T-cell (primary cell): Measurements from ENCODE around the gene KCND1. TPM values are rescaled to one million over a fixed set of nuclear protein-coding genes. Genes with fewer than 3 reads are reported as not detected.

Source experiments
- ATAC-seq, 4 experiments: fragments of 200-7000 bp in 3 of 4; fragments of 150-1000 bp in 1 of 4; cut with Tn5 transposase; replicated peaks in 1 of 4; 1 replicate in 3 of 4; 2 replicates in 1 of 4; pipeline ENCODE4 v1.10.0; 2021; ENCODE audit warnings: moderate library complexity in 3 of 4, mild to moderate bottlenecking in 2 of 4, moderate number of reproducible peaks in 1 of 4
- CTCF ChIA-PET, 2 donors: fragments of 300-600 bp; sonication (Branson Sonifier 250); formaldehyde crosslinking; loops; one replicate each; lab custom pipeline; 2022; ENCODE audit warnings: antibody characterized with exemption in 2 of 2; lab: Charles Lee
- POLR2A ChIA-PET, 2 donors: fragments of 300-600 bp; sonication (Branson Sonifier 250); formaldehyde crosslinking; loops; one replicate each; lab custom pipeline; 2022; ENCODE audit warnings: antibody characterized with exemption in 2 of 2; lab: Charles Lee
- DNase-seq, 35 experiments: peaks; one replicate each; pipeline versions ENCODE4 v3.0.0 to v3.0.0-alpha.2; 2013 to 2023
- H3K27ac ChIP-seq: one replicate; pipeline ENCODE4 v1.5.1; 2013; ENCODE audit warnings: low read length
- H3K27me3 ChIP-seq, 2 experiments: replicated peaks in 1 of 2; 1 replicate in 1 of 2; 2 replicates in 1 of 2; pipeline versions ENCODE4 v1.6.1 to v1.7.0; 2013; ENCODE audit warnings: low read length in 1 of 2, mixed read lengths in 1 of 2; ENCODE audit not compliant: control insufficient read depth in 2 of 2, insufficient read depth in 2 of 2; ENCODE audit errors: extremely low read depth in 1 of 2
- H3K36me3 ChIP-seq, 2 donors: 1 replicate in 1 of 2; 2 replicates in 1 of 2; pipeline versions ENCODE4 v1.6.1 to v1.7.0; 2013; ENCODE audit warnings: low read length in 1 of 2; ENCODE audit not compliant: control insufficient read depth in 2 of 2, insufficient read depth in 1 of 2; ENCODE audit errors: extremely low read depth in 1 of 2
- H3K4me1 ChIP-seq, 2 experiments: 1 replicate in 1 of 2; 2 replicates in 1 of 2; pipeline versions ENCODE4 v1.6.1 to v1.7.0; 2013; ENCODE audit warnings: low read length in 2 of 2, mixed read lengths in 1 of 2; ENCODE audit not compliant: insufficient read depth in 2 of 2, control insufficient read depth in 1 of 2; ENCODE audit errors: extremely low read depth in 1 of 2
- H3K4me3 ChIP-seq, 2 donors: 1 replicate in 1 of 2; 2 replicates in 1 of 2; pipeline versions ENCODE4 v1.5.1 to v1.7.0; 2013; ENCODE audit warnings: mild to moderate bottlenecking in 2 of 2, low read length in 1 of 2, moderate library complexity in 1 of 2; ENCODE audit not compliant: control insufficient read depth in 1 of 2; ENCODE audit errors: extremely low read depth in 1 of 2
- H3K9me3 ChIP-seq: 2 replicates; pipeline ENCODE4 v1.7.0; 2013
- H3K27ac Mint-ChIP-seq, 2 donors: one replicate each; pipeline ENCODE4 v1.8.0; 2020 to 2021; ENCODE audit warnings: mild to moderate bottlenecking in 2 of 2, mixed read lengths in 2 of 2
- H3K27me3 Mint-ChIP-seq, 2 donors: one replicate each; pipeline ENCODE4 v1.8.0; 2021 to 2022; ENCODE audit warnings: mixed read lengths in 2 of 2
- H3K36me3 Mint-ChIP-seq: one replicate; pipeline ENCODE4 v1.8.0; 2021; ENCODE audit warnings: mixed read lengths
- H3K4me1 Mint-ChIP-seq, 3 donors: one replicate each; pipeline ENCODE4 v1.8.0; 2020 to 2022; ENCODE audit warnings: mixed read lengths in 3 of 3, mild to moderate bottlenecking in 1 of 3
- H3K4me3 Mint-ChIP-seq, 3 donors: one replicate each; pipeline ENCODE4 v1.8.0; 2020 to 2022; ENCODE audit warnings: mild to moderate bottlenecking in 3 of 3, mixed read lengths in 3 of 3, moderate library complexity in 3 of 3
- H3K9me3 Mint-ChIP-seq, 3 donors: one replicate each; pipeline ENCODE4 v1.8.0; 2020 to 2022; ENCODE audit warnings: mixed read lengths in 3 of 3
- WGBS: methylation state at CpG from one replicate; pipeline ENCODE4 v1.1.5; 2013; ENCODE audit warnings: missing lambda C conversion rate; ENCODE audit not compliant: insufficient coverage; 5-methylcytosine and 5-hydroxymethylcytosine counted together
- total RNA-seq, 35 experiments: library from RNA in 6 of 35; stranded (reverse) in 6 of 35; fragments of 120-200 nt in 1 of 35; gene quantifications; one replicate each; pipeline versions ENCODE4 v1.2.1 to v1.2.4 and lab custom pipeline; 2013 to 2026

KCND1 gene
- total RNA-seq, 5 donors from 2014 or later (not counting 1 experiment from before 2014, with no cell fraction given) = 0.85 to 3.7 (median 2.6) TPM

DNA sequence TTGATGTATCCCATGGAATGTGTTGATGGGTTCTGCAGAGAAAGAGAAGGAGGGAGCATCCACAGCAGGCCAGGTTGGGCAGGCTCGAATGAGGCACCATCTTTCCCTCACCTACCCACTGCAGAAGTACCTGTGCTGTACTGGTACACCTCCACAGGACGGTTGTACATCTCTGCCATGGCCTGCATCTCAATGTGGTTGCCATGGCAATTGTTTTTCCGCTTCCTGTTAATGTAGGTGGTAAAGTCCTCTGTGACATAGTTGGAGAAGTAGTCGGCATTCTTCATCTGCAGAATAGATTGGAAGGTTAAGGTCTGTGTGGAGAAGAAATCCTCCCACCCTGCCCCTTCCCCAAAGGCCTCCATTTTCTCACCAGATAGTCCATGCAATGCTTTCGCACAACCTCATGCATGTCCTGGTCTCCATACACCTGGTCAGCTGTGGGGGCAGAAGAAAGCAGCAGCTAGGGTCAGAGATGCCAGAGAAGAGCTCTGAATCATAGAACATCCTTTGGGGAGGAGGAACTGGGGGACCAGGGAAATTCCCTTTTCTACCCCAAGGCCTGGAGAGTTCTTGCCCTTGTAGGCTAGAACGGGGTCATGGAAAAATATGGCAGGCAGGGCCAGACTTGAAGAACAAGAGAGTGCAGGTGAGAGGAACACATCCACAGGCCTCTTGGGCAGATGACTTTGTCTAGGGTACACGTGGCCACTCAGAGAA, 36.9 kb downstream of the KCND1 start:
- peaks cover 28 to 59% of the 10 kb centered on the region in 2 experiments for H3K4me1 ChIP-seq
- ATAC-seq = peak in 1 of 4 experiments; percentile 17
- CTCF ChIA-PET = no interaction called here
- H3K36me3 Mint-ChIP-seq = peaks cover 27% of the 10 kb centered on the region
- WGBS = no CpG with 5 or more reads among the region's 7 CpGs
- peak overlapping the region; percentile 71 for H3K27ac ChIP-seq
- H3K27me3 Mint-ChIP-seq = no peaks in the 10 kb centered on the region
- H3K36me3 ChIP-seq = peaks cover 0 to 14% of the 10 kb centered on the region in 2 donors
- no peaks in the 10 kb centered on the region for H3K9me3 ChIP-seq
- H3K27me3 ChIP-seq = no peaks in the 10 kb centered on the region
- peaks cover 64 to 69% (median 67%) of the 10 kb centered on the region in 3 donors for H3K4me1 Mint-ChIP-seq
- H3K4me3 Mint-ChIP-seq = peak overlapping the region; percentile 21 to 61 (median 46)
- H3K9me3 Mint-ChIP-seq = no peaks in the 10 kb centered on the region
- DNase-seq = peak in 23 of 35 experiments; percentile 19 to 74 (median 49)
- POLR2A ChIA-PET = no interaction called here
- no peak overlapping the region for H3K4me3 ChIP-seq
- peak overlapping the region; percentile 92 to 99 for H3K27ac Mint-ChIP-seq

DNA sequence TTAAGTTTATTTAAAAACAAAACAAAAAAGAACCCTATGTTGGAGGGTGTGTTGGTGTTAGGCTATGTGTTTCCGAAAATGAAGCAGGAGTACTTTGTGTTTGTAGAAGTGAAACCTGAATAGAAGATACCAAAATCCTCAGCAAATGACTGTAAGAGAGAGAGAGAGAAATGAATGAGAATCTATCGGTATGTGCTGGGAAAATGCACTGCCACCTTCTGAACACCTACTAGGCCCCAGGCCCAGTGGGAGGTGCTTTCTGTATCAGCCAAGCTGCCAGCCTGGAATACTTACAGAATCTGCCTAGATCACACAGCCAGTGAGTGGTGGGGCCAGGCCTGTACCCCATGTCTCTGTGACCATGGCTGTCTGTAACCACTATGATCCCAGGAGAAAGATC, 37.9 kb downstream of the KCND1 start:
- no peaks in the 10 kb centered on the region for H3K9me3 ChIP-seq
- peaks cover 24 to 49% of the 10 kb centered on the region in 2 experiments for H3K4me1 ChIP-seq

DNA sequence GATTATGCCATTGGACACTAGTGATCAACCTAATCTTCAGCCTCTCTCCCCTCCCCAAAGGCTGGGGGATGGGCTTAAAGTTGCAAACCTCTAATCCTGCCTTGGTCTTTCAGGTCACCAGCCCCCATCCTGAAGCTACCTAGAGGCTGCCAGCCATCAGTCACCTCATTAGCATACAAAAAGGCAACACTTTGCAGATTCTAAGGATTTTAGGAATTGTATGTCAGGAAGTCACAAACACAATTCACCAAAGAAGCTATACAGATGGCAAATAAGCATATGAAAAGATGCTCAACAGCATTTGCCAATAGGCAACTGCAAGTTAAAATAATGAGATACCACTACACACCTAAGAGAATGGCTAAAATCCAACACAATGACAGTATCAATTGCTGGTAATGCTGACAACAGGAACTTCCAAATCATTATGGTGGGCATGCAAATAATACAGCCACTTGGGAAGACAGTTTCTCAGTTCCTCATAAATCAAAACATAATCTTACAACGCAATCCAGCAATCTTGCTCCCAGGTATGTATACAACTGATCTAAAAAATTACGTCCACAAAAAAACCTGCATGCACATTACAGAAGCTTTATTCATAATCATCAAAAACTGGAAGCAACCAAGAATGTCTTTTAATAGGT, 43.8 kb downstream of the KCND1 start:
- Histone ChIP-seq H3K36me3 (peaks cover 0 to 32% of the 10 kb centered on the region in 2 donors), H3K9me3 (no peaks in the 10 kb centered on the region), H3K4me3 (no peak overlapping the region), H3K27me3 (no peaks in the 10 kb centered on the region), H3K4me1 (peaks cover 0 to 30% of the 10 kb centered on the region in 2 experiments), H3K27ac (no peak overlapping the region)
- Mint-ChIP-seq H3K4me1 (peaks cover 37 to 41% (median 39%) of the 10 kb centered on the region in 3 donors), H3K4me3 (no peak overlapping the region), H3K9me3 (no peaks in the 10 kb centered on the region), H3K36me3 (peaks cover 23% of the 10 kb centered on the region), H3K27me3 (no peaks in the 10 kb centered on the region), H3K27ac (peak overlapping the region in 1 of 2 donors; percentile 55)
- POLR2A ChIA-PET = interaction anchor here in 1 of 2 donors (0.6 to 1.4 kb wide), 3 partner anchors 9 to 354 kb away, joined by 3 to 5 read pairs (median 3); no protein-coding TSS in a partner anchor
- CTCF ChIA-PET = no interaction called here
- ATAC-seq = no peak
- whole genome bisulfite sequencing = no CpG with 5 or more reads among the region's 2 CpGs
- DNase-seq = no peak

More for the DNA sequence above, 37.9 kb downstream of the KCND1 start:
- no CpG with 5 or more reads among the region's 2 CpGs for WGBS
- ChIA-PET CTCF (no interaction called here), POLR2A (no interaction called here)
- Mint-ChIP-seq H3K36me3 (peaks cover 27% of the 10 kb centered on the region), H3K9me3 (no peaks in the 10 kb centered on the region), H3K27ac (peak overlapping the region; percentile 92 to 99), H3K4me1 (peaks cover 54 to 59% (median 57%) of the 10 kb centered on the region in 3 donors), H3K4me3 (peak overlapping the region in 2 of 3 donors; percentile 21 to 61), H3K27me3 (no peaks in the 10 kb centered on the region)
- no peak overlapping the region for H3K4me3 ChIP-seq
- no peak for ATAC-seq
- peaks cover 0 to 14% of the 10 kb centered on the region in 2 donors for H3K36me3 ChIP-seq
- DNase-seq = no peak
- peak overlapping the region; percentile 71 for H3K27ac ChIP-seq
- H3K27me3 ChIP-seq = no peaks in the 10 kb centered on the region

DNA sequence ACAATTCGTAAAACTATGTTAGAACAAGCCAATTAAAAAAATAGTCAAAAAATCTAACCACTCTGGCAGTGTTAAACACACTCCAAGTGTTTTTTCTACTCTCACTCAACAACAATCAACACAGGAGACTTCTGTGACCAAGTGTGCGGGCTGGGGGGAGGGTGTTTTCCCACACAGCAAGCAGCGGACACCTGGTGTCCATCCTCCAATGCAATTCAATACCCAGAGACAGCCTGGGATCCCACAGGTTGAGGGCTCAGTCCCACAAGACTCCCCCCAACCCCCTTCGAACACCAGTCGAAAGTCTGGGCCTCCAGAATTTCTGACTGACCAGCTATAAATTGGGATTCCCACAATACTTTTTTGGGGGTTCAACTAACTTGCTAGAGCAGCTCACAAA, 44.5 kb downstream of the KCND1 start:
- H3K27ac Mint-ChIP-seq = peak overlapping the region in 1 of 2 donors; percentile 19
- no peak for DNase-seq
- H3K4me1 ChIP-seq = peaks cover under 1 to 37% of the 10 kb centered on the region in 2 experiments
- H3K27ac ChIP-seq = no peak overlapping the region
- no CpG with 5 or more reads among the region's 5 CpGs for WGBS
- CTCF ChIA-PET = no interaction called here
- no peaks in the 10 kb centered on the region for H3K27me3 Mint-ChIP-seq
- H3K36me3 ChIP-seq = peaks cover 0 to 35% of the 10 kb centered on the region in 2 donors
- ATAC-seq = no peak
- no peak overlapping the region for H3K4me3 Mint-ChIP-seq
- POLR2A ChIA-PET = interaction anchor here in 1 of 2 donors (1.4 kb wide), 1 partner anchor 10 kb away, joined by 3 read pairs; no protein-coding TSS in a partner anchor
- no peak overlapping the region for H3K4me3 ChIP-seq
- peaks cover 24% of the 10 kb centered on the region for H3K36me3 Mint-ChIP-seq
- H3K9me3 Mint-ChIP-seq = no peaks in the 10 kb centered on the region
- H3K27me3 ChIP-seq = no peaks in the 10 kb centered on the region
- H3K9me3 ChIP-seq = no peaks in the 10 kb centered on the region
- H3K4me1 Mint-ChIP-seq = peaks cover 44 to 45% (median 44%) of the 10 kb centered on the region in 3 donors

GRCh38 chrX:48924270-48924669, 47.4 kb downstream of the KCND1 start:
- no peak overlapping the region for H3K4me3 ChIP-seq
- H3K4me1 ChIP-seq = peaks cover 17 to 59% of the 10 kb centered on the region in 2 experiments
- H3K4me1 Mint-ChIP-seq = peaks cover 66 to 73% (median 67%) of the 10 kb centered on the region in 3 donors
- no peaks in the 10 kb centered on the region for H3K27me3 Mint-ChIP-seq
- CTCF ChIA-PET = no interaction called here
- POLR2A ChIA-PET = no interaction called here
- H3K27me3 ChIP-seq = no peaks in the 10 kb centered on the region
- no peak for DNase-seq
- peak overlapping the region in 1 of 3 donors; percentile 33 for H3K4me3 Mint-ChIP-seq
- peaks cover 0 to 31% of the 10 kb centered on the region in 2 donors for H3K36me3 ChIP-seq
- H3K27ac Mint-ChIP-seq = peak overlapping the region; percentile 90 to 94
- H3K9me3 ChIP-seq = no peaks in the 10 kb centered on the region
- peaks cover 19% of the 10 kb centered on the region for H3K36me3 Mint-ChIP-seq
- H3K27ac ChIP-seq = peak overlapping the region; percentile 29
- WGBS = 20% methylated on average over 2 of the region's 5 CpGs
- no peaks in the 10 kb centered on the region for H3K9me3 Mint-ChIP-seq
- ATAC-seq = no peak

- Mint-ChIP-seq H3K4me1 (peaks cover 66 to 75% (median 67%) of the 10 kb centered on the region in 3 donors), H3K9me3 (no peaks in the 10 kb centered on the region), H3K36me3 (peaks cover 19% of the 10 kb centered on the region), H3K4me3 (peak overlapping the region in 1 of 3 donors; percentile 33), H3K27ac (peak overlapping the region; percentile 90 to 94), H3K27me3 (no peaks in the 10 kb centered on the region)
- Histone ChIP-seq H3K9me3 (no peaks in the 10 kb centered on the region), H3K36me3 (peaks cover 0 to 31% of the 10 kb centered on the region in 2 donors), H3K4me1 (peaks cover 17 to 59% of the 10 kb centered on the region in 2 experiments), H3K27ac (peak overlapping the region; percentile 29), H3K4me3 (no peak overlapping the region), H3K27me3 (no peaks in the 10 kb centered on the region)
- WGBS = 96% methylated on average over 4 of the region's 13 CpGs
- POLR2A ChIA-PET = no interaction called here
- CTCF ChIA-PET = no interaction called here
- DNase-seq (no peak), ATAC-seq (no peak)
Observed at GRCh38 chrX:48923771-48924170, 47.9 kb downstream of the KCND1 start.
